RPMI8226 (cell line): ENCODE results near the gene NAGS.
A peak's percentile ranks its signal among the peaks of the same experiment; 100 is the strongest.
"Not testable (repeated sequence)": the region's sequence is repeated elsewhere in the genome, so short reads cannot be mapped to it uniquely, and the experiment has no call there.

ENCODE experiments used
- DNase-seq: peaks from one replicate; pipeline ENCODE4 v3.0.0-alpha.2; 2015

NAGS gene

GRCh38 chr17:44006598-44007345 lies 2.4 kb downstream of the NAGS start:
- DNase-seq = peak; percentile 97

- DNase-seq = peak; percentile 18
Observed at GRCh38 chr17:44007346-44008204, 3.2 kb downstream of the NAGS start.

DNA sequence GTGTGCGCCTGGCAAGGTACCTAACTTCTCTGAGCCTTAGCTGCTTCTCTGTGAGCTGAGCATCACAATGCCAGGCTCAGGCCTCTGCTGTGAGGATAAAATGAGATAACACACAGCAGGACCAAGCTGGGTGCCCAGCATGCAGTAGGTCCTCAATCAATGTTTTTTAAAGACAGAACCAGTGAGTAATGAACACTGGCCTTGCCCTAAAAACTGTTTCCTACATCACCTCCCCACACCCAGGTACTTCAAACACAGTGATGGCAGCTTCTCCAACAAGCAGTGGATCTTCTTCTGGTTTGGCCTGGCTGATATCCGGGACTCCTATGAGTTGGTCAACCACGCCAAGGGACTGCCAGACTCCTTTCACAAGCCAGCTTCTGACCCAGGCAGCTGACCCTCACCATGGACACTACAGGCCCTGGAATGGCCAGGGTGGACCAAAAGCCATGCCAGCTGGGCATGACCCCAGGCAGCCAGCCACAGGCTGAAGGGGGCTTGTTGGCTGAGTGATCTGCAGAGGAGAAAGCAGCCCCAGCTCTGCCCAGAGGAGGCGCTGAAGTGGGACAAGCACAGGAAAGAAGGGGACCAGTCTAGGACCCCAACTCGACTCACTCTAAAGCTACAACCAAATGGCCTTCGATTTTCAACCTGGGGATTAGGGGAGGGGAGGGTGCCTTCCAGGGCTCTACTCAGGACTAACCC lies 3.9 kb downstream of the NAGS start:
- DNase-seq = no peak

- no peak for DNase-seq
Observed at GRCh38 chr17:44010966-44011647, 6.7 kb downstream of the NAGS start.

DNA sequence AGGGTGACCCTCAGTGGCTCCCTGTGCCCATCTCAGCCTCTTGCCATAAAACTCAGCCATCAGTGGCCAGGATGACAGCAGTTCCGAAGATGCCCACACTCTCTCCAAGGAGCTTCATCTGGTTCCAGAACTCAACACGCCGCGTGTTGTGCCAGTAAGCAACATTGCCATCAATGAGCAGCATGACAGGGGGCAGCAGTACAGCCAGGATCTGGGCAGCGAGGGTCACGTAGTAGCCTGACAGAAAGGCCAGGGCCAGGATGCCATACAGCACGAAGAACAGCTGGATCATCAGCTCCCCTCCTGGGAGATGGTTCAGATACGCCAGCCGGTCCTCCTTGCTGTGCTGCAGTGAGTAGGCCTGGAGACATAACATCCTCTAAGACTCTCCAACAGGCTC lies 7.5 kb downstream of the NAGS start:
- DNase-seq = no peak

DNA sequence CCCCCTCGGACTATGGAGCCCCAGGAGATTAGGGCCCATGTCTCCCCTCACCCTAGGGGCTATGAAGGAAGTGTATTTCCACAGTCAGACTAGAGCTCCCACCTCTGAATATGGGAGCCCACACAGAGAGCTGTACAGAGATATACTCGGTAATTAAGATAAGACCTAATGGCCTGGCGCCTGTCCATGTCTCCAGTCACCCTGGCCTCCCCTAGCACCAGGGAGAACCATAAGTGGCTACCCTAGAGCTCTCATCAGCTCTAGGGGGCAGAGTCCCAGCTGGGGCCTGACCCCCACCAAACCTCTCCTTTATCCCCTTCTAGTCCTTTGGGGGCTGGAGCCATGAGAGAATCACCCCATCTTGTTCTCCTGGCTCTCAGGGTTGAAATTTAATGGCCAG lies 8.0 kb downstream of the NAGS start:
- no peak for DNase-seq

- DNase-seq = no peak
Observed at GRCh38 chr17:44012874-44013273, 8.5 kb downstream of the NAGS start.

DNA sequence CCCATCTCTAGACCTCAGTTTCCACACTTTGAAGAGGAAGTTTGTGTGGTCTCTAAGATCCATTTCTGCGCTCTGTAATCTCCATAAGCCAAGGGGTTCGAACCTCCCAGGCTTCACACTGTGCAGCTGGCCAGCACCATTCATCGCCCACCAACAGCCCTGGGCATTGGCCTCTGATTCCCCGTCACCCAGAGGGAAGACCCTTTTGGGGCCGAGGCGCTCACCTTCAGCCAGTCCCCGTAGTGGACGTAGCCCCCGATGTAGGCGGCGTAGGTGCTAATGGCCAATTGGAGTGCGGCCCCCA lies 9.7 kb downstream of the NAGS start:
- DNase-seq = no peak

DNA sequence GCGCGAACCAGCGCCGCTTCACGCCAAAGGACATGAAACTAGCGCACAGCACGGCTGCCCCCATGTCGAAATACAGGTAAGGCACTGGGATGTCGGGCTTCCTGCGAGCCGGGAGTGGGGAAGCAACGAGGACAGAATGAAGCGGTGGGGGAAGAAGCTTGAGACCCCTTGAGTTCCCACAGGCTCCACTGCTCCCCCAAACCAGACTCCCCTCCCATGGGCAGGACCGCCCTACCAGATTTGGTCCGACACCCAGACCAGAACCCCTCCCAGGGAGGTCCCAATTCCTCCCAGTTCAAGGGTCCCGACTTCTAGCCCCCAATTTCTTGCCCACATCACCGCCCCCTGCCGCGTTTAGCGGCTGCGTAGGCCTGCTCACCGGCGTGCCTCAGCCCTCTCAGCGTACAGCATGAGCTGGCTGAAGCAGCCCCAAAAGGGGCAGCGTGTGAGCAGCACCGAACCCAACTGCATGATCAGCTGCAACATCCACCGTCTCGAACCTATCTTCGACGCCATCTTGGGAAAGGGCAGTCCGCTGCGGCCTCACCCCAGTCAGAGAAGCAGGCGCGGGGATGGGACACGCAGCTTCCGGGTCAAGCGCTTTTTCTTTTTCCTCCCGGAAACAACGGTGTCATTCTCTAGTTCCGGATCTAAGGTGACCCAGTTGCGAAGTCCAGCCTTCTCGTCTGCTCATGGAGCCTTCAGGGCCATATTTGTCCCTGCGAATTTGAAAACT lies 10.2 kb downstream of the NAGS start, which contains the start of gene TMEM101:
Gene TMEM101 (minus strand): TSS at position 527 of the 736 bp plus-strand sequence. CDS start 11 bp downstream, at position 516.
- peak; percentile 94 for DNase-seq

GRCh38 chr17:44021227-44021626 lies 16.8 kb downstream of the NAGS start:
- not testable (repeated sequence) for DNase-seq

- DNase-seq = no peak
Observed at GRCh38 chr17:44022246-44022645, 17.8 kb downstream of the NAGS start.

GRCh38 chr17:44023545-44024270 lies 19.3 kb downstream of the NAGS start:
- no peak for DNase-seq

- no peak for DNase-seq
Observed at GRCh38 chr17:44024271-44024663, 19.8 kb downstream of the NAGS start.

DNA sequence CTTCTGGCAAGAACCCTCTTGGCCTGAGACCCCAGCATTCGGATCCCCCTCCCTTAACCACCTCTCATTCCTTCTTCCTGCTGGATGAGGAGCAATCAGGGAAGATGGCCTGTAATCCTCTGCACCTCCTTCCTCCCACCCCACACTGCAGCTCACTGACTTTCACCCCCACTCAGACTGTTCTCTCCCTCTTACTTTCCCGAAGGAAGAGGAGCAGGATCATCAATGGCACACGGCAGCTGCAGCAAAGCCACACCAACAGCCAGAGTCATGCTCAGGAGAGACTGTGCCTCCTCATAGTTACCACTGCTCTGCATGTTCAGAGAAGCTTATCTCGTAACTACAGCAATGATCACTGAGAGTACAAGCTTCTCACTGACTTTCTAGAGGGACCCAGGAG lies 20.4 kb downstream of the NAGS start:
- DNase-seq = no peak

DNA sequence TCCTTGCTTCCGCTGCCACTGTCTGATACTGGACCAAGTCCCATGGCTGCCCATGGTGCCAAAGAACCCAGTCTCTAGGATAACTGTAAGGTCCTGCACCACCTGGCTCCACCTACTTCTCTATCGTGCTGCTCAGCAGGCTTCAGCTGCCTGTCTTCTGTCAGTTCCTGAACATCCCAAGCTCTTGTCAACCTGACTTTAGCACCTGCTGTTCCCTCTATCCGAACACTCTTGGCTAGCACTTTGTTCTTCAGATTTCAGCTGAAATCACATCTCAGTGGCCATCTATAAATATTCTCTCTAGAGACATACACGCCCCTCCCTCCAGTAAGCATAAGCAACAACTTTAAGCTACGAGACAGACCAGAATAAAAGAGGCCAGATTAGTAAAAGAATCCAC lies 25.3 kb downstream of the NAGS start:
- no peak for DNase-seq

GRCh38 chr17:44030482-44030881 lies 26.1 kb downstream of the NAGS start:
- no peak for DNase-seq

- no peak for DNase-seq
Observed at GRCh38 chr17:44033861-44034408, 29.5 kb downstream of the NAGS start.

- not testable (repeated sequence) for DNase-seq
Observed at GRCh38 chr17:44034688-44035087, 30.3 kb downstream of the NAGS start.

DNA sequence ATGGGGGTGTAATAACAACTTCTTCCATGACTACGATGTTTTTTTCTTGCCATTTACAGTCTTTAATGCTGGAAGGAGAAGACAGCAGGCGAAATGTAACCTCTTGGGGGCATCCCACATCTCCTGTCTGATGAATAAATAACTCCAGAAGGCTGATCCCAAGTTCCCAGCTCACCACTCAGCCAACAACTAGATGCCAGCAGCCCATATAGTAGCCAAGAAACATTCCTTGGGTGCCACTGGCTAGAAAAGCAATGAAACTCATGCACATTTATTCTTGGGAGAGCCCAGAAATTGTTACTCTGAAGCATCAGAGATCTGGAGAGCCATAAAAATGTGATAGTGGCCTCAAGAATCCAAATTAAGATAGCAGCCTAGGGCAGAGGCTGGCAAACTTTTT lies 33.0 kb downstream of the NAGS start:
- no peak for DNase-seq

DNA sequence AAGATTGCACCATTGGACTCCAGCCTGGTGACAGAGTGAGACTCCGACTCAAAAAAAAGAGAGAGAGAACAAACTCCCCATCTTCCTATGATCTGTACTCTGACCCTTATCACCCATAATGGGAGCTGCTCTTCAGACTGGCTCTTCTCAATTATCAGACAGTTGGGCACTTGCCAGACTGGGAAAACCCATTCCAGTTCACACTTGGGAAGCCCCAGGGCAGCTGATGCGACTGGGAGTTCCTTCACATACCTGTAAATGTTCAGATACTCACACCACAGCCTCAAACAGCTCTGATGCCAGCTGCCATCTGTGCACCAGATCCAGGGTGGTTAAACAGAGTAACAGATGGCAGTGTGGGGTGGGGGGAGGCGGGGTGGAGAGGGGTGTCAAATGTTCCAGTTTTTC lies 34.2 kb downstream of the NAGS start:
- no peak for DNase-seq
